ENCODE data around the gene RANBP1. TPM values are rescaled to one million over a fixed set of nuclear protein-coding genes. Genes with fewer than 3 reads are reported as not detected.
"Not testable (repeated sequence)": the region's sequence is repeated elsewhere in the genome, so short reads cannot be mapped to it uniquely, and the experiment has no call there.

Gene RANBP1
- total RNA-seq, 2 donors from 2014 or later = 57.0 to 61.6 TPM

DNA sequence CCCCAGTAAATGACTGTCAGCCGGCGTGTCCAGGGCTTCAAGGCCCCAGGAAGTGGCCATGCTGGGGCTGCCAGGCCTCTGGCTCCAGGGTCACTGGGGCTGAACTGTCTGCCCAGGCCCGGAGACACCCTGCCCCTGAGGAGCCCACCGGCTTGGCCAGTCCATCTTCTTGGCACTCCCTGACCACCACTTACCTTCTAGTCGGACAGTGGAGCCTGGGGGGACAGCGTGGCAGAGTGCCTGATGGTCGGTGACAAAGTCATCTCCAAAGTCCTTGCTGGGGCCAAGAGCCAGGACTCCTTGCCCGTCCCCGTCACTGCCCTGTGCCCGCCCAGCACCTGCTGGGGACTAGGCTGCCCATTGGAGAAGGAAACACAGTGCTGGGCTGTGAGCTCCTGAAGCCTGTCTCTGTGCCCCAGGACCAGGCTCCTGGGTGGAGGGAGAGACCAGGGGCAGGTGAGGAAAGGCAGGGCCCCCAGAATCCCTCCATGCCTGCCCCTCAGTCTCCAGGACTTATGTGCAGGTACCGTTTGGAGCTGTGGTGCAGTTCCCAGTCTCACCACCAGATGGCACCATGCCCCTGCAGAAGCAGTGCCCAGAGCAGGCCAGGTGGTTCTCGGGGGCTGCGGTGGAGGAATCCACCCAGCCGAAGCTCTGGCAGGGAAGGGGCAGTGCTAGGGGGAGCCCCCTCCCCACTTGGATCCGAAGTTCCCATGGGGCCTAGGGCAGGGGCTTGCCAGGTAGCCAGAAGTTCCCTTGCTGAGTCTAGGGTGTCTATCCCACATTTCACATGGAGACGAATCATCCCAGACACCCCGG lies 40.9 kb downstream of the RANBP1 start:
- peak; percentile 94 for DNase-seq (ENCODE audit: low spot score)
- intact Hi-C loops (cut with DNase I) = loop anchor here in 1 of 2 donors (2.0 to 5.0 kb wide), 2 partner anchors 110 to 128 kb away; partner anchors contain the start of gene RTN4R

DNA sequence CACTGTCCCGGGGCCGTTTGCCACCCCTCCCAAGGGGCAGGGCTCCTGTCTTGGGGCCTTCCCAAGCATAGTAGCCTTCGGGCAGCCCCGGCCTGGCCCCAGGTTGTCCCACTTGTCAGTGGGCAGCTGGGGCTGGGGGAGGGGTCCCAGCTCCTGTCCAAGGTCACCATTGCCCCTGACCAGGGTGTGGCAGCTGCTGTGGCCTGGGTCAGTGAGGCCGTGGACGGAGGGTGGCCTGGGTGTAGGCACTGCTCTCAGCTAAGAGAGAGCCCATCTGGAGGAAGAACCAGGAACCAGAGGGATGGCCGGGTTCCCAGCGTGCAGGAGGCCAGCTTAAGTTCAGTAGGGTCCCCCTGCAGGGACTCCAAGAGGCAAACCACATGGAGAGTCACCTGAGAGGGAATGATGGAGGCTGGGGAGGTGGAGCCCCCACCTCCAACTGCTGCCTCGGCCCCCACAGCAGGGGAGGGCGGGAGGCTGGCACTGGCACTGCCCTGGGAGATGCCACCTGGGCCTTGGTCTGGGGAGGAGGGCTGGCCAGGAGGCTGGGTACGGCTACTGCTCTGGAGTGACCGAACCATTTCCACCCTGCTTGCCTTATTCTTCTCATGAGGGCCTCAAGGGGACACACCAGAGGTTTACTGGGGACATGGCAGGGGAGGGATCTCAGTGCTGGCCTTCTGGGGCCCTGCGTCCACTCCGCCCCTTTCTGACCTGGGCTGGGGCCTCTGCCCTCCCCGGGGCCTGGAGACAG lies 41.7 kb downstream of the RANBP1 start:
- no peak for DNase-seq (ENCODE audit: low spot score)
- intact Hi-C loops (cut with DNase I) = loop anchor here (2.0 to 5.0 kb wide), 2 partner anchors 110 to 127 kb away; partner anchors contain the start of gene RTN4R (in 1 of the 2)

DNA sequence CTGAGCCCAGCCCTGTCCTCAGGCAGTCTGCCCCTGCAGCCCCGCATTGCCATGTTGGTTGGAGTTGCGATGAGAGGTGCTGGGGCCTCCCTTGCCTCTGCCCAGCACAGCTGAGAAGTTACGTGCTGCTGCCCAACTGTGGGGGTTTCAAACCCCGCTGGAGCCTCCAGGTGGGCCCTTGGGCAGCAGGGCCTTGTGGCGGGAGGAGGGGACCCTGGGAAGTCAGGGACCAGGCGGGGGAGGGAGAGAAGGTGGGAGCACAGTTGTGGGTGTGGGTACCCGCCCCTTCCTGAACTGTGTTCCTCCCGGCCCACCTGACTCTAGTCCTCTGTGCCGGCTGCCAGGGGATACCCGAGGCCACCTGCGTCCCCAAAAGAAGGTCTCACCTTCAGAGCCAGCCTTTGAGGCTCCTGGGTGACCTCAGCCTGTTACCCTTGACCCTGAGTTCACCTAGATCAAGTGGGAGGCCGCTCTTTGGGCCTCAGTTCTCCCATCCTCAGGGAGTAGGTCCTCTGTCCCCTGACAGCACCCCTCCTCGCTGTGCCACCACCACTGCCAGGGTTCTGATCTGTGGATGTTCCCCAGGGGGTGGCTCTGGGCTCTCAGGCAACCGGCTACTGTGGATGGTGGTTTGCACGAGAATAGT lies 42.6 kb downstream of the RANBP1 start:
- intact Hi-C loops (cut with DNase I) = loop anchor here (2.0 to 5.0 kb wide), 2 partner anchors 109 to 126 kb away; partner anchors contain the start of gene RTN4R (in 1 of the 2)
- DNase-seq (ENCODE audit: low spot score) = no peak

DNA sequence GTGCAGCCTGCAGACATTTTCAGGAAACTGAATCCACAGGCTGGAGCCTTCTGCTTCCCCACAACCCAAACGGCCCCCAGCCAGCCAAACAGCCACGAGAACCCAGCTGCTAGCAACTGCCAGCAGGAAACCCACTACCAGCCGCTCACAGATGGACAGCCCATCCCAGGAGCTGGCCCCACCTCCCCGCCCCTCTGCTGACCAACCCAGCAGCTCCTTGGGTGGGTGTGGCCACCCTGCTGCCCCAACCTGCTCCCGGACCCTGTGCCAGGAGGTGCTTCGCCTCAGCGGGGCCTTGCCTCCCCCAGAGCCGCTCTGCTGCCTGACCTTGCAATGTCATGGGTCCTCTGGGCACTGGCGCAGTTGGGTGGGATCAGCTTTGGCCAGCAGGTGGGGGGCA lies 43.2 kb downstream of the RANBP1 start:
- intact Hi-C loops (cut with DNase I) = loop anchor here (2.0 to 5.0 kb wide), 2 partner anchors 108 to 126 kb away; partner anchors contain the start of gene RTN4R (in 1 of the 2)
- DNase-seq (ENCODE audit: low spot score) = no peak

DNA sequence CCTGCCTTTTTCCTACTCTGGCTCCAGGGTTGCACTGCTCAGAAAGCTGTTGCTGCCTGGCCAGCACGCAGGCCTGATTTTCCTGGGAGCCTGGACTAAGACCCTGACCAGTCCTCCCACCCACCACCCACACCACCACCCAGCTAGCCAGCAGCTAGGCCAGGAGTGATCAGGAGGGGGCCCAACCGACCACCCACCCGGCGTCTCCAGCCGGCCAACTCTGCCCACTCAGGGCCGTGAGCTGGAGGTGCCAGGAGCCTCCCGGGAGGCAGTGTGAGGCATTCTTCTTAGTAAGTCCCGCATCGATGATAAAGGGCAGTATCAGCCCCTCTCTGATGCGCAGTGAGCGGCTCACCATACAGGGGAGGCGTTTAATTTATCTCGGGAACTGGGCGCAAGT lies 43.6 kb downstream of the RANBP1 start:
- DNase-seq (ENCODE audit: low spot score) = not testable (repeated sequence)
- intact Hi-C loops (cut with DNase I) = loop anchor here (2.0 to 5.0 kb wide), 2 partner anchors 108 to 125 kb away; partner anchors contain the start of gene RTN4R (in 1 of the 2)

DNA sequence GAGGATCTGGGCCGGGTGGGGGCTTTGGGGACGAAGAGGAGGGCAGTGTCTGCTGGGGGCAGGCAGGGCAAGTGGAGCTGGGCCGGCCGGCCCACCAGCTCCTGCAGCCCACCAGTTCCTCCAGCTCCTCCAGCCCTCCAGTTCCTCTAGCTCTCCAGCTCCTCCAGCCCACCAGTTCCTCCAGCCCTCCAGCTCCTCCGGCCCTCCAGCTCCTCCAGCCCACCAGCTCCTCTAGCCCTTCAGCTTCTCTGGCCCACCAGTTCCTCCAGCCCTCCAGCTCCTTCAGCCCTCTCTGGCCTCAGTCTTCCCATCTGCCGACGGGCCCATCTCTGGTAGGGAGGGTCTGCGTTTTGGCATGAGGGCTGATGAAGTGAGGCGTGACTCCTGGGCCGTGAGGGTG lies 44.1 kb downstream of the RANBP1 start:
- intact Hi-C loops (cut with DNase I) = no loop called here
- DNase-seq (ENCODE audit: low spot score) = no peak

DNA sequence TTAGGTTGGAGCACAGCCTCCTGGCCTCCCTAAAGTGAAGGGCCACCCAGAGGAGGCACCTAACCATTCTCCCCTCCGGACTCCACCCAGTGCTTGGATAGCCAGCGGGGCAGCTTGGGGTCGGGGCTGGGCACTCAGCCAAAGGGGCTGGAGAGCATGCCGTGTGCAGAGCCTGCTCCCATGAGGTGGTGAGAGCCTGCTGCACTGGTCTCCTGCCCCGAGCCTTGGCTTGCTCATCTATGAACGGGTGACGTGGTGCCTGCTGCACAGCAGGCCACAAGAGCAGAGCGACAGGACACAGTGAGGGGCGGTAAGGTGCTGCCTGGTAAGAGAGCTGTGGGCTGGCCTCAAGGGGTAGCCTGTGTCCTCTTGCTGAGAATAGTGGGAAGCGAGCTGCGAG lies 49.0 kb downstream of the RANBP1 start:
- DNase-seq (ENCODE audit: low spot score) = no peak
- intact Hi-C loops (cut with DNase I) = no loop called here

DNA sequence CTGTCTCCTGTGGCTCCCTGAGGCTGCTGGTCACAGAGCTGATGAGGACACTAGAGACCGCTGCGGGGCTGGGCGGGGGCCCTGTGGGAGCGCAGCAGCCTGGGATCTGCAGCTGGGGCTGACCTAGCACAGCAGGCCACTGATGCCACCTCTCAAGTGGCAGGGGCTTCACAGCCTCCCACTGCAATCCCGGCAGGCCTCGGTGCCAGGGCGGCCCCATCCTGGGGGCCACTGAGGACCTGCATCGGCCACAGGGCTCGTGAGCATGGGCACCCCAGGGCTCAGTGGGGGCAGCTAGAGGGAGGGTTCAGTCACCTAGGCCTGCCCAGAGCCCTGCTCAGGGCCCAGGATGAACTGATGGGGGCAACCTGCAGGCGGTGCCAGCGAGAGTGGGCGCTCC lies 49.5 kb downstream of the RANBP1 start:
- no peak for DNase-seq (ENCODE audit: low spot score)
- intact Hi-C loops (cut with DNase I) = no loop called here

DNA sequence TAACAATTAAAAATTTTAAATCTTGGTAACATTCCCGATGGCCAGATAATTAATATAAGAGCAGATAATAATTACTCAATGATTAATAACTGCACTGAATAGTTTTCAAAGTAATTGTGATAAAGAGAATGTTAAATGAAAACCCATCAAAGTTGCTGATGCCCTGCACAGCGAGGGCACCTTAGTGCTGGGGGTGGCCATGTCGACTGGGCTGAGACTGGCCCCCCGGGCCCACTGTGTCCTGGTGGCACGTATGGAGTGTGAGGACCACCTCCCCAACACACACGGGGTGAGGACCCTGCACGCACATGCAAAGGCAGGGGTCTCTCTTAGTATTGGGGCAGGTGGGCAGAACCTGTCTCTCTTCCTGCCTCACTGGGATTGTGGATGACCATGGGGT lies 50.0 kb downstream of the RANBP1 start:
- DNase-seq (ENCODE audit: low spot score) = no peak
- intact Hi-C loops (cut with DNase I) = no loop called here

DNA sequence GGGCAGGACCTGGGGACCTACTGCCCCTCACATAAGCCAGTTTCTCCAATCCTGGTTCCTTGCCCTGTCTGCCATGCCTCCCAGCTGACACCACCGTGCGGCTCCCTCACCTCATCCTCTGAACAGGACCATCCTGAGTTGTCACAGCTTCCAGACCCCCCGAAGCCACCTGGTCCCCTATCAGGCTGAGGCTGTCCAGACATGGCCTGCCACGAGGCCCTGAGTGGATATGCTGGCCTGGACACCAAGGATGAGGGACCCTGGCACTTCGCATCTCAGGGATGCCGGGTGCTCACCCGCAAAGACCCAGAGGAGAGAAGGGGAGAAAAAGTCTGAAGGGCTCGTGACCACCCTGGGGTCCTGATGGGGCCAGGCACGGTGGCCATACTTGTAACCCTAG lies 50.8 kb downstream of the RANBP1 start:
- intact Hi-C loops (cut with DNase I) = no loop called here
- DNase-seq (ENCODE audit: low spot score) = no peak

DNA sequence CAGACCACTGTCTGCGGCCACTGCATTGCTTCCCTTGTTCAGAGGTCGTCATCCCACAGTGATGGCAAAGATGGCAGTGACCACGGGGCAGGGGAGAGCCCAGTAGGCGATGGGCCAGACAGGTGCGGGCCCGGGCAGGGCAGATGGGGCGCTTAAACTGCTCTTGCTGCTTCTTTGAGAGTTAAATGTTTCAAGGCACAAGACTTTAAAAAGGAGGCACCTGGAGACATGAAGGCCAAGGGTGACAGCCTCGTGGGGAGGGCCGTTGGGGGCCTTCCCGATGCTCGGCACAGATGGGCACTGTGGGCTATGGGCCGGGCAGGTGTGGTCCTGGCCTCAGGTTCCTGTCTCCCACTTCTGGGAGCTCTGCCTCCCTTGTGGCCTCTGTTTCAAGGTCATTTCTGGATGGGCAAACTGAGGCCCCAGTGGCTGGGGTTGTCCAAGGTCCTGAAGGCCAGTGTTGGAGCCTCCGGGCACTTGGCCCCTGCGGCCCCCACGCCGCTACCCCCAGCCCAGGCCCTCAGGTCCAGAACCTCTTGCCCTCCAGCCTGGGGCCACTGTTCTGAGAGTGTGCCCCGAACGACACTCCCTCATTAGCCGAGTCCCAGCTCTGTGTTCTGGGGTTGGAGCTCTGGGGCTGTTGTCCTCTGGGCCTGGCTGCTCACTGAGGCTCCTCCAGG lies 51.9 kb downstream of the RANBP1 start:
- intact Hi-C loops (cut with DNase I) = no loop called here
- DNase-seq (ENCODE audit: low spot score) = no peak

DNA sequence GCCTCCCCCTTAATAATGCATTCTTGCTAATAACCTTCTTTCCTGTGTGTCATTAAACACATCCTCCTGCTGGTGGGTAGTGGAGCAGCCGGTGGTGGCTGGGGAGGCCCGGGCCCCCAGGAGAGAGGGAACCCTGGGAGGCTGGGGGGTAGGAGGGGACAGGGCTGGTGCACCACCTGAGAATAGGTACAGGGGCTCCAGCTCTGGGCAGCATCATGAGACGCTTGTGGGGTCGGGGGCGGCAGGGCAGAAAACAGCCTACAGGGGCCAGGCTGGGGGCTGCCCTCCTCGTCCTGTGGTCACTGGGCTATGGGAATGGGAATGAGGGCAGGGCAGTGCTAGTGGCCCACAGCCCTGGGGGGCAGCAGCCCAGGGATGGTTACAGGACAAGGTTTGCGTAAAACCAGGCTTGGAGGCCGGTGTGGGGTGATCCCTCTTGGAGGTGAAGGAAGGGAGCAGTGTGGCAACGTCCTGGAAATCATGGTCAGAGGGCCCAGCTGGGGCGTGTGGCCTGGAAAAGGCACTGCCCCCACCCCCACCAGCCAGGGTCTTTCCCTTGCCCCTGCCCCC lies 53.4 kb downstream of the RANBP1 start:
- intact Hi-C loops (cut with DNase I) = no loop called here
- no peak for DNase-seq (ENCODE audit: low spot score)

DNA sequence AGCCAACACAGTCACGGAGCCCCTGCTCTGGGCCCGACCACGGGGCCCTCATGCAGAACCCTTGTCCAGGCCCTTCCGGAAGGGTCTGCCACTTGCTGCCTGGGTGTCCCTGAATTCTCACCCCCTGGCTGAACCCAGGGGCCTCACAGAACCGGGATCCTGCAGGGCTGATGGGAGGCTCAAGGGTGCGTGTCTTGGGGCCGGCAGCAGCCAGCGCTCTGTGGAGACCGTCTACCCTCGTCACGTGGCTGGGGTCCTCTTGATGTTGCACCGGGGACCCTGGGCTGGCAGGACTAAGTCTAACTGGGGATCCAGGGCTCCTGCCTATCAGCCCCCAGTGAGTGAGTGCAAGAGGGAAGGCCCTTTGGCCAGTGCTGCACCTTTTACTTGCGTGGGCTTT lies 54.3 kb downstream of the RANBP1 start:
- DNase-seq (ENCODE audit: low spot score) = no peak
- intact Hi-C loops (cut with DNase I) = no loop called here

DNA sequence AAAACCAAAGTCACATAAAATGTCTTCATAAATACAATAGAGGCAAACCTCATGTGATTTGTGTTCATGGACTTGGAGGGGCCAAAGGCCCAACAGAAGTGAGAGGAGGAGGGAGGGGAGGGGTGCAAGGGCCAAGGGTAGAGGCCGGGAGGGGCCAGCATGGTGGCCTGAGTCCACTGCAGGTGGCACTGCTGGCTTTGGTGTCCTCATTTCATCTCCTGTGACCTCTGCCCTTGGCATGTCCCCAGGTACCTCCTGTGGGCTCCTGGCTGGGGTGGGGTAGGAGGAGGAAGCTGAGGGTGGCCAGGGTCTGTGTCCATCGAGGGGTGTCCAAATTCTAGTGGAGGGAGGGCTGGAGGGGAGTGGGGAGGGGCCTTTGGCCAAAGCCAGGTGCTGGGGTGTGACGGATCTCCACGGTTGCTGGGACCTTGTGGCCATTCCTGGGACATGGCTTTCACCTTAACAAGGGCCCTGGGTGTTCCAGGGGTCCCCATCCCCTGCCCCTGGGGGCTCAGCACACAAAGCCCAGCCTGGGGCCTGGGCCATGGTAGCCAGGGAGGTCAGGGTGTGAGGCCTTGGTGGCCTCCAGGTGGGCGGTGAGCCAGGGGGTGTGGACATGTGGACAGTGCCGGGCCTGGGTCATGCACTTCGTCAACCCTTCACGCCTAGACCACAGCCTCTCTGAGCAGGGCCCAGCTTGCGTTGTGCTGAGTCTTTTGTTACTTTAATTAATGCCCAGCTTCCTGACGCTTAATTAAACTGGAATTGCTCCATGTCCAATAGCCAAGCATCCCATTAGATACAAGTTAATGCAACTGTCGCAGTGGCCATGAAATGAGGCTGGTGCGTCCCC lies 55.6 kb downstream of the RANBP1 start:
- intact Hi-C loops (cut with DNase I) = no loop called here
- no peak for DNase-seq (ENCODE audit: low spot score)

DNA sequence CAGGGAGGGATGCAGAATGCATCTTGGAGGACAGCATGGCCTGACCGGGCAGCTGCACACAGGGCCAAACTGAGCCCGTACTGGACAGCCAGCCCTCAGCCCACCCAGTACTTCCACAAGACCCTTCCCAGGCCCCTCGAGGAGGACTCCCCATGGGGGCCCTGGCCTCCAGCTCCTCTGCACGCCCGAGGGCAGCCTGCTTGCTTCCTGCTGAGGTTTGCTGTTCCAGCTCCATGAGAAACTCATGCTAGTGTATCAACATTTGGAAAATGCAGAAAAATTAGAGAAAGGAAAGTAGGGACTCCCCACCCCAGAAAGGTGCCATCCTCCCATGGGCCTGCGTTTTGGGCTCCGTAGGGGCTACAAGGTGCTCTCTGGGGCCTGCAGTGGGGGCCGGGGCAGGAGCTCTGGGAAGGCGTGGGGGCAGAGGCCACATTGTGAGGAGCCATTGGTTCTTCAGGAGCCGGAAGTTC lies 56.3 kb downstream of the RANBP1 start:
- no peak for DNase-seq (ENCODE audit: low spot score)
- intact Hi-C loops (cut with DNase I) = no loop called here

DNA sequence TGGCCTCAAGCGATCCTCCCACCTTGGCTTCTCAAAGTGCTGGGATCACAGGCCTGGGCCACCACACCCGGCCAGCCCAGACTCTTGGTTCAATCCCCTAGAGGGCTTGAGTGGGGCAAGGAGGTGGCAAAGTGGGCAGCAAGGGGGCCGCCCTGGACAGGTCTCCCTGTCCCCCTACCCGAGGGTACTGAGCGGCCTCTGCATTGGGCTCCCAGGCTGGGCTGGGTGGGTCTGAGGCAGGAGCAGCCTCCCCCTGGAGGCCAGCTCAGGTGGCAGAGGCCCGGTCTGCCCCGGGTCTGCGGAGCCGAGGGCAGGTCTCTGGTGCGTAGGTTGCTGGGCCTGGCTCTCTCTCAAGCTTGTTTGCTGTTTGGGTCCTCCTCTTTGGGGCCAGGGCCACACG lies 57.3 kb downstream of the RANBP1 start:
- no peak for DNase-seq (ENCODE audit: low spot score)
- intact Hi-C loops (cut with DNase I) = no loop called here

DNA sequence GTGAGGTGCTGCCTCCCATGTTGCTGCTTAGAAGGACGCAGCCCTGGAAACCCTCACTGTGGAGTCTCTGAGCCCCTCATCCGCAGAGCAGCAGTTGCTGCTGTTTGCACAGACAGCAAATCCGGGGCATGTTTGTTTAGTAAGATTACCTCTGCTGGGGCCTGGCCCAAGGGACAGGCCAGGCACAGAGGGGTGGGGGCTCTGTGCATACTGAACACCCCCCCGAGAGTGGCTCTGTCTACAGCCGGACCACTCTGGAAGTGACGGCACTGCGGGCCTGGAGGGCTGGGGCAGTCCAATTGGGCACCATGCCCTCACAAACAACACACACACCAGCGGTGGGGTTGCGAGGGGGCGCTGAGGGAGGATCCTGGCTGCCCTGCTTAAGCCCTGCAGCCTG lies 57.9 kb downstream of the RANBP1 start:
- intact Hi-C loops (cut with DNase I) = no loop called here
- no peak for DNase-seq (ENCODE audit: low spot score)
